WTC11 (cell line): ENCODE data around the gene NCKAP5. TPM values are rescaled to one million over a fixed set of nuclear protein-coding genes. Genes with fewer than 3 reads are reported as not detected.

Experiments used
- ATAC-seq: fragments of 200-7000 bp; cut with Tn5 transposase; 2 replicates; pipeline ENCODE4 v1.10.0; 2021; ENCODE audit warnings: mild to moderate bottlenecking, moderate library complexity
- CTCF ChIA-PET: fragments of 300-600 bp; sonication (Branson Sonifier 250); formaldehyde crosslinking; loops from one replicate; lab custom pipeline; 2021; ENCODE audit warnings: antibody characterized with exemption; lab: Charles Lee
- POLR2A ChIA-PET: fragments of 350-600 bp; sonication (Branson Sonifier 250); formaldehyde crosslinking; loops from one replicate; lab custom pipeline; 2021; ENCODE audit warnings: antibody characterized with exemption; lab: Charles Lee
- DNase-seq: peaks from one replicate; pipeline ENCODE4 v3.0.0; 2021; ENCODE audit warnings: low spot score
- H3K27ac Mint-ChIP-seq: 2 replicates; pipeline ENCODE4 v1.8.0; 2021; ENCODE audit warnings: mixed read lengths
- H3K27me3 Mint-ChIP-seq: 2 replicates; pipeline ENCODE4 v1.8.0; 2021; ENCODE audit warnings: low read depth, mild to moderate bottlenecking, moderate library complexity, mixed read lengths
- H3K36me3 Mint-ChIP-seq: 2 replicates; pipeline ENCODE4 v1.8.0; 2021; ENCODE audit warnings: mixed read lengths
- H3K4me1 Mint-ChIP-seq: 2 replicates; pipeline ENCODE4 v1.8.0; 2022; ENCODE audit warnings: mixed read lengths
- H3K4me3 Mint-ChIP-seq: 2 replicates; pipeline ENCODE4 v1.8.0; 2021; ENCODE audit warnings: mild to moderate bottlenecking, moderate library complexity, mixed read lengths
- H3K9me3 Mint-ChIP-seq: 2 replicates; pipeline ENCODE4 v1.8.0; 2021; ENCODE audit warnings: mixed read lengths
- AR ChIP-seq: fragments of 250-450 bp; sonication (Bioruptor Pico); IDR thresholded peaks from 2 replicates; pipeline ENCODE4 v1.9.0; 2021; ENCODE audit warnings: mild to moderate bottlenecking
- ATF1 ChIP-seq: sonication (generic); formaldehyde crosslinking; IDR thresholded peaks from 2 replicates; pipeline ENCODE4 v1.8.1; 2023; ENCODE audit warnings: mild to moderate bottlenecking, moderate library complexity, missing genetic modification reagents
- NFYB ChIP-seq: sonication (generic); formaldehyde crosslinking; conservative IDR thresholded peaks from 2 replicates; pipeline ENCODE4 v1.8.0; 2022; ENCODE audit warnings: low read depth, missing genetic modification reagents
- NR2C2 ChIP-seq: sonication (generic); formaldehyde crosslinking; IDR thresholded peaks from 2 replicates; pipeline ENCODE4 v1.8.0; 2022; ENCODE audit warnings: mild to moderate bottlenecking, missing genetic modification reagents
- NR3C1 ChIP-seq: sonication (generic); formaldehyde crosslinking; conservative IDR thresholded peaks from 2 replicates; pipeline ENCODE4 v1.8.1; 2023; ENCODE audit warnings: low read depth, mild to moderate bottlenecking, missing genetic modification reagents
- OVOL2 ChIP-seq: fragments of 250-450 bp; sonication (Bioruptor Pico); IDR thresholded peaks from 2 replicates; pipeline ENCODE4 v1.9.0; 2021; ENCODE audit warnings: mild to moderate bottlenecking, borderline replicate concordance
- PRRX2 ChIP-seq: fragments of 250-450 bp; sonication (Bioruptor Pico); IDR thresholded peaks from 2 replicates; pipeline ENCODE4 v1.8.0; 2021; ENCODE audit warnings: mild to moderate bottlenecking
- ZNF423 ChIP-seq: fragments of 250-450 bp; sonication (Bioruptor Pico); IDR thresholded peaks from 2 replicates; pipeline ENCODE4 v2.1.2; 2022; ENCODE audit warnings: mild to moderate bottlenecking, moderate library complexity
- ZSCAN18 ChIP-seq: fragments of 250-450 bp; sonication (Bioruptor Pico); IDR thresholded peaks from 2 replicates; pipeline ENCODE4 v2.1.2; 2022; ENCODE audit warnings: mild to moderate bottlenecking, moderate library complexity
- total RNA-seq: library from RNA; stranded (reverse); gene quantifications from 3 replicates; pipeline ENCODE4 v1.2.3, GENCODE V29; 2021
- TF ChIP-seq, protein P1 (sequence below): sonication (generic); formaldehyde crosslinking; IDR thresholded peaks from 2 replicates; pipeline ENCODE4 v1.8.1; 2023; ENCODE audit warnings: mild to moderate bottlenecking, missing genetic modification reagents
- TF ChIP-seq, protein P2 (sequence below): sonication (generic); formaldehyde crosslinking; conservative IDR thresholded peaks from 2 replicates; pipeline ENCODE4 v1.8.1; 2022; ENCODE audit warnings: mild to moderate bottlenecking, missing genetic modification reagents
- TF ChIP-seq, protein P3 (sequence below): fragments of 200-600 bp; IDR thresholded peaks from 2 replicates; pipeline ENCODE4 v1.8.0; 2022; ENCODE audit warnings: antibody characterized with exemption

The NCKAP5 gene
- total RNA-seq, 1 experiment from 2014 or later: 0.55 TPM

DNA sequence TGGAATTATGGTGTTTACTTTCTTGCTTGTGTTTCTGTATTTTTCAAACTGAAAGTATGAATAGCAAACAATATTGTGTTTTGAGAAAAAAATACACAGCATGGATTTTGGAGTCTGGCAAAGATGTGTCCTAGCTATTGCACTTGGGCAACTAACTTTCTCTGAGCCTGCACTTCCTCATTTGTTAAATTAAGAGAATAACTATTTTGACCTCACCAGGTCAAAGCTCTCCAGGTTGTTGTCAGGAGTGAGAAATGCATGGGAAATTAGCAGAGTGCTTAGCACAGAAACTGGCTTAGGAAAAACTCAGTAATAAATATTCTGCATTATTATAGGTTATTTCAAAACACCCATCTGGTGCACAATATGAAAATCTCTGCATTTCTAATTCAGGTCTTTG lies 926.4 kb downstream of the NCKAP5 start:
- CTCF ChIA-PET: no interaction called here
- TF ChIP-seq, protein P1, sequence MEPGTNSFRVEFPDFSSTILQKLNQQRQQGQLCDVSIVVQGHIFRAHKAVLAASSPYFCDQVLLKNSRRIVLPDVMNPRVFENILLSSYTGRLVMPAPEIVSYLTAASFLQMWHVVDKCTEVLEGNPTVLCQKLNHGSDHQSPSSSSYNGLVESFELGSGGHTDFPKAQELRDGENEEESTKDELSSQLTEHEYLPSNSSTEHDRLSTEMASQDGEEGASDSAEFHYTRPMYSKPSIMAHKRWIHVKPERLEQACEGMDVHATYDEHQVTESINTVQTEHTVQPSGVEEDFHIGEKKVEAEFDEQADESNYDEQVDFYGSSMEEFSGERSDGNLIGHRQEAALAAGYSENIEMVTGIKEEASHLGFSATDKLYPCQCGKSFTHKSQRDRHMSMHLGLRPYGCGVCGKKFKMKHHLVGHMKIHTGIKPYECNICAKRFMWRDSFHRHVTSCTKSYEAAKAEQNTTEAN: no peak
- TF ChIP-seq, protein P2, sequence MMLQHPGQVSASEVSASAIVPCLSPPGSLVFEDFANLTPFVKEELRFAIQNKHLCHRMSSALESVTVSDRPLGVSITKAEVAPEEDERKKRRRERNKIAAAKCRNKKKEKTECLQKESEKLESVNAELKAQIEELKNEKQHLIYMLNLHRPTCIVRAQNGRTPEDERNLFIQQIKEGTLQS (CRISPR knock-in tag): no peak
- TF ChIP-seq OVOL2 (CRISPR knock-in tag): no peak
- no peak for TF ChIP-seq ZNF423 (CRISPR knock-in tag)
- no peak for TF ChIP-seq ATF1 (CRISPR knock-in tag)
- no peak for TF ChIP-seq AR (CRISPR knock-in tag)
- TF ChIP-seq PRRX2: no peak
- TF ChIP-seq ZSCAN18 (CRISPR knock-in tag): no peak
- TF ChIP-seq NR2C2 (CRISPR knock-in tag): no peak
- TF ChIP-seq, protein P3, sequence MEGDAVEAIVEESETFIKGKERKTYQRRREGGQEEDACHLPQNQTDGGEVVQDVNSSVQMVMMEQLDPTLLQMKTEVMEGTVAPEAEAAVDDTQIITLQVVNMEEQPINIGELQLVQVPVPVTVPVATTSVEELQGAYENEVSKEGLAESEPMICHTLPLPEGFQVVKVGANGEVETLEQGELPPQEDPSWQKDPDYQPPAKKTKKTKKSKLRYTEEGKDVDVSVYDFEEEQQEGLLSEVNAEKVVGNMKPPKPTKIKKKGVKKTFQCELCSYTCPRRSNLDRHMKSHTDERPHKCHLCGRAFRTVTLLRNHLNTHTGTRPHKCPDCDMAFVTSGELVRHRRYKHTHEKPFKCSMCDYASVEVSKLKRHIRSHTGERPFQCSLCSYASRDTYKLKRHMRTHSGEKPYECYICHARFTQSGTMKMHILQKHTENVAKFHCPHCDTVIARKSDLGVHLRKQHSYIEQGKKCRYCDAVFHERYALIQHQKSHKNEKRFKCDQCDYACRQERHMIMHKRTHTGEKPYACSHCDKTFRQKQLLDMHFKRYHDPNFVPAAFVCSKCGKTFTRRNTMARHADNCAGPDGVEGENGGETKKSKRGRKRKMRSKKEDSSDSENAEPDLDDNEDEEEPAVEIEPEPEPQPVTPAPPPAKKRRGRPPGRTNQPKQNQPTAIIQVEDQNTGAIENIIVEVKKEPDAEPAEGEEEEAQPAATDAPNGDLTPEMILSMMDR: no peak
- H3K27me3 Mint-ChIP-seq: no peaks in the 10 kb centered on the region

DNA sequence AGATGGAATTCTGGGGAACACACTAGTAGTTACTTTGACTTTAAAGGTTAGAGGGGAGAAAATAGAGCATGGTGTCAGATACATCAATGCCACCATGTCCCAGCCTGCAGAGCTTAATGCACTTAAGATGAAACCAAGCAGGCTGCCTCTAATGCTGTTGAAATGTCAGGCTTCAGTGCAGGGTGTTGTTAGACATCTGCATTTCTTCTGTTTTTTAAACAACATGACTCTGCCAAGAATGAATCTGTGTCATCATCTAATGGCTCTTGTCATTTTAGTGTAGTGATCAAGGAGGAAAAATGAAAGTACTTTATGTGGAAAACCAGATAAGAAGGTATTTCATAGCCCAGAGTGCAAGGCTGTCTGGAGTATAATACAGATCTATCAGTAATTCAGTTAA lies 928.1 kb downstream of the NCKAP5 start:
- Mint-ChIP-seq H3K27ac (no peak overlapping the region), H3K36me3 (no peaks in the 10 kb centered on the region), H3K27me3 (no peaks in the 10 kb centered on the region)
- ATAC-seq: no peak
- no peak for TF ChIP-seq NR3C1
- TF ChIP-seq, all 79 proteins: peak for 0
- ChIA-PET CTCF (no interaction called here), POLR2A (no interaction called here)
- Mint-ChIP-seq H3K4me3 (no peak overlapping the region), H3K4me1 (peaks cover 20% of the 10 kb centered on the region), H3K9me3 (no peaks in the 10 kb centered on the region)
- DNase-seq: no peak

More for the DNA sequence above, 926.4 kb downstream of the NCKAP5 start:
- H3K27ac Mint-ChIP-seq: no peak overlapping the region
- ATAC-seq: no peak
- no peak overlapping the region for H3K4me3 Mint-ChIP-seq
- POLR2A ChIA-PET: no interaction called here
- no peaks in the 10 kb centered on the region for H3K36me3 Mint-ChIP-seq
- DNase-seq: no peak
- no peaks in the 10 kb centered on the region for H3K9me3 Mint-ChIP-seq
- H3K4me1 Mint-ChIP-seq: peaks cover 31% of the 10 kb centered on the region

DNA sequence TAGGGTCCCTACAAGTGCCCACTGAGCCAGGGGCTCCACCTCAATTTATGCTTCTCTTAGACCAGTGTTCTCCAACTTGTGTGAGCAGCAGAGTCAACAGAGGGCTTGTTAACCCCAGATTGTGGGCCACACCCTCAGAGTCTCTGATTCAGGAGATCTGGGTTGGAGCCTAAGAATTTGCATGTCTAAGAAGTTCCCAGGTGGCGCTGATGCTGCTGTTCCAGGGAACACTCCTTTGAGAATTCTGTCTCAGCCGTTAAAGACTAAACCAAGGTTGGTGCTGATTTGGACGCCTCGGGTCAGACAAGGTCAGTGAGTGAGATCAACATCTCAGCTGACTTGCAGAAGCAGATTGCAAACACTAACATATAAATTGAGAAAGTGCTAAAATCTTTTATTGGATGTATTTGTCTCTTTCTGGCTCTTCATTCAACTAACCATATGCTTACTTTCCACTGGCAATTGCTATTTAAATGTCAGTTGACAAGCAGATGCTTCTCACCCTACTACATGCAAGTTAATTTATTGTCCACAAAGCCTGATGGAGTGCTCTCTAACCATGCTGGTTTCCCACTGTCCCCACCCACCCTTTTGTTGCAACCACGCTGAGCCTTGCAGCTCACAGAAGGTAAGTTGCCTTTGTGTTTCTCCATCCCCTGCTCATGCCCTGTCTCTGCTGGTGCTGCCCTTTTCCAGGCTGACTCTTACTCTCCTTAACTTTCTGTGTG lies 929.8 kb downstream of the NCKAP5 start:
- no peak overlapping the region for H3K4me3 Mint-ChIP-seq
- H3K27me3 Mint-ChIP-seq: no peaks in the 10 kb centered on the region
- H3K4me1 Mint-ChIP-seq: peaks cover 12% of the 10 kb centered on the region
- H3K9me3 Mint-ChIP-seq: peaks cover 6% of the 10 kb centered on the region
- no peak overlapping the region for H3K27ac Mint-ChIP-seq
- peak; percentile 47 for ATAC-seq
- ChIA-PET POLR2A (no interaction called here), CTCF (interaction anchor here (2.0 kb wide), 1 partner anchor 13 kb away, joined by 6 read pairs; no protein-coding TSS in a partner anchor)
- no peak for TF ChIP-seq NFYB (CRISPR knock-in tag)
- DNase-seq: no peak
- H3K36me3 Mint-ChIP-seq: no peaks in the 10 kb centered on the region; the same call in 1 of the 2 replicates
